Measurements from ENCODE around the gene MCC.

MCC gene
- long read RNA-seq, result 0 reads

DNA sequence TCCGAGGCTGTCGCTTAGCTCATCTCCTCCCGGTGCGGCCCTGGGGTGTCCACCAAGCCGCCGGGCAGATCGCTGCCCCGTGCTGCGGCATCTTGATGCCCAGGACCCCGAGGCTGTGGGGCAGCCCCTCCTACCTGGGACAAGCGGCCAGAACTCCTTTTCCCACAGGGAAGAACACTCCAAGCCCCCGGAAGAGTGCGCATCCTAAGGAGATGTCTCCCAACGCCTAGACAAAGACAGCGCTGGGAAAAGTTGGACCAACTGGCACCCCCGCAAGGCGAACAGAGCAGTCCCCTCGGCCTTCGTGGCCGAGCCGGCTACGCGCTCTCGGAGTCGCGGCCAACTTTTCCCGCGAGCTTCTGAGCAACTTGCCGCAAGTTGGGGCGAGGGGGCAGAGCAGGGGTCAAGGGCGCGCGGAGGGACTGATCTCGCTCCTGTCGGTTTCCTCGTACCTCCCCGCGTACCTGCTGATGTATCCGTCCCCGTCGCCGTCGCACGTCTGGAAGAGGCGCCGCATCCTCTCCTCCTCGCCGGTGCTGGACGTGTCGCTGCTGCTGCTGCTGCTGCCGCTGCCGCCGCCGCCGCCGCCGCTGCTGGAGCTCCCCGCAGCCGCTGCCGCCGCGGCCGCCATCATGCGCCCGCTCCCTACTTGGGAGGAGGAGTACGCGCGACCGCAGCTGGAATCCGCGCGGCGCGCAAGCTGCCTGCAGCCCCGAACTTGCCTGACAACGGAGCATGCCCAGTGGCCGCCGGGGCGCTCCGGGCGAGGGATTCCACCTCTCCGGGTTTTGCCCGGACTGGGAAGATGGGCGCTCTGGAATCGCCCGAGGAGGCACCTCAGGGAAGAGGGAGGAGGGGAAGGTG lies at the start of gene MCC:
TSS of gene MCC (minus strand) at position 673 of the 864 bp plus-strand sequence.
- TF ChIP-seq, protein P1, sequence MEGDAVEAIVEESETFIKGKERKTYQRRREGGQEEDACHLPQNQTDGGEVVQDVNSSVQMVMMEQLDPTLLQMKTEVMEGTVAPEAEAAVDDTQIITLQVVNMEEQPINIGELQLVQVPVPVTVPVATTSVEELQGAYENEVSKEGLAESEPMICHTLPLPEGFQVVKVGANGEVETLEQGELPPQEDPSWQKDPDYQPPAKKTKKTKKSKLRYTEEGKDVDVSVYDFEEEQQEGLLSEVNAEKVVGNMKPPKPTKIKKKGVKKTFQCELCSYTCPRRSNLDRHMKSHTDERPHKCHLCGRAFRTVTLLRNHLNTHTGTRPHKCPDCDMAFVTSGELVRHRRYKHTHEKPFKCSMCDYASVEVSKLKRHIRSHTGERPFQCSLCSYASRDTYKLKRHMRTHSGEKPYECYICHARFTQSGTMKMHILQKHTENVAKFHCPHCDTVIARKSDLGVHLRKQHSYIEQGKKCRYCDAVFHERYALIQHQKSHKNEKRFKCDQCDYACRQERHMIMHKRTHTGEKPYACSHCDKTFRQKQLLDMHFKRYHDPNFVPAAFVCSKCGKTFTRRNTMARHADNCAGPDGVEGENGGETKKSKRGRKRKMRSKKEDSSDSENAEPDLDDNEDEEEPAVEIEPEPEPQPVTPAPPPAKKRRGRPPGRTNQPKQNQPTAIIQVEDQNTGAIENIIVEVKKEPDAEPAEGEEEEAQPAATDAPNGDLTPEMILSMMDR (IDR thresholded peaks at IDR 0.05; ENCODE audit: insufficient read depth, low read length), result no peak
- TF ChIP-seq, protein P2, sequence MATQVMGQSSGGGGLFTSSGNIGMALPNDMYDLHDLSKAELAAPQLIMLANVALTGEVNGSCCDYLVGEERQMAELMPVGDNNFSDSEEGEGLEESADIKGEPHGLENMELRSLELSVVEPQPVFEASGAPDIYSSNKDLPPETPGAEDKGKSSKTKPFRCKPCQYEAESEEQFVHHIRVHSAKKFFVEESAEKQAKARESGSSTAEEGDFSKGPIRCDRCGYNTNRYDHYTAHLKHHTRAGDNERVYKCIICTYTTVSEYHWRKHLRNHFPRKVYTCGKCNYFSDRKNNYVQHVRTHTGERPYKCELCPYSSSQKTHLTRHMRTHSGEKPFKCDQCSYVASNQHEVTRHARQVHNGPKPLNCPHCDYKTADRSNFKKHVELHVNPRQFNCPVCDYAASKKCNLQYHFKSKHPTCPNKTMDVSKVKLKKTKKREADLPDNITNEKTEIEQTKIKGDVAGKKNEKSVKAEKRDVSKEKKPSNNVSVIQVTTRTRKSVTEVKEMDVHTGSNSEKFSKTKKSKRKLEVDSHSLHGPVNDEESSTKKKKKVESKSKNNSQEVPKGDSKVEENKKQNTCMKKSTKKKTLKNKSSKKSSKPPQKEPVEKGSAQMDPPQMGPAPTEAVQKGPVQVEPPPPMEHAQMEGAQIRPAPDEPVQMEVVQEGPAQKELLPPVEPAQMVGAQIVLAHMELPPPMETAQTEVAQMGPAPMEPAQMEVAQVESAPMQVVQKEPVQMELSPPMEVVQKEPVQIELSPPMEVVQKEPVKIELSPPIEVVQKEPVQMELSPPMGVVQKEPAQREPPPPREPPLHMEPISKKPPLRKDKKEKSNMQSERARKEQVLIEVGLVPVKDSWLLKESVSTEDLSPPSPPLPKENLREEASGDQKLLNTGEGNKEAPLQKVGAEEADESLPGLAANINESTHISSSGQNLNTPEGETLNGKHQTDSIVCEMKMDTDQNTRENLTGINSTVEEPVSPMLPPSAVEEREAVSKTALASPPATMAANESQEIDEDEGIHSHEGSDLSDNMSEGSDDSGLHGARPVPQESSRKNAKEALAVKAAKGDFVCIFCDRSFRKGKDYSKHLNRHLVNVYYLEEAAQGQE (IDR thresholded peaks at IDR 0.05; ENCODE audit: insufficient replicate concordance, low read depth), result no peak
- TF ChIP-seq SPI1 (IDR thresholded peaks at IDR 0.05; ENCODE audit: borderline replicate concordance, low read depth), result no peak
- TF ChIP-seq GABPA (IDR thresholded peaks at IDR 0.05; ENCODE audit: low read depth), result no peak
- Histone ChIP-seq H3K27me3 (ENCODE audit: insufficient read depth, poor library complexity, severe bottlenecking) (peaks cover 10% of the 10 kb centered on the region), H3K27ac (replicated peaks) (no peak within 1 kb of the TSS), H3K4me3 (replicated peaks; ENCODE audit: insufficient read depth, low read length) (peak within 1 kb of the TSS; percentile 27)
- peak in 1 of 2 experiments; percentile 11 for DNase-seq (ENCODE audit: low read depth in 1 of 2, low spot score in 1 of 2)

DNA sequence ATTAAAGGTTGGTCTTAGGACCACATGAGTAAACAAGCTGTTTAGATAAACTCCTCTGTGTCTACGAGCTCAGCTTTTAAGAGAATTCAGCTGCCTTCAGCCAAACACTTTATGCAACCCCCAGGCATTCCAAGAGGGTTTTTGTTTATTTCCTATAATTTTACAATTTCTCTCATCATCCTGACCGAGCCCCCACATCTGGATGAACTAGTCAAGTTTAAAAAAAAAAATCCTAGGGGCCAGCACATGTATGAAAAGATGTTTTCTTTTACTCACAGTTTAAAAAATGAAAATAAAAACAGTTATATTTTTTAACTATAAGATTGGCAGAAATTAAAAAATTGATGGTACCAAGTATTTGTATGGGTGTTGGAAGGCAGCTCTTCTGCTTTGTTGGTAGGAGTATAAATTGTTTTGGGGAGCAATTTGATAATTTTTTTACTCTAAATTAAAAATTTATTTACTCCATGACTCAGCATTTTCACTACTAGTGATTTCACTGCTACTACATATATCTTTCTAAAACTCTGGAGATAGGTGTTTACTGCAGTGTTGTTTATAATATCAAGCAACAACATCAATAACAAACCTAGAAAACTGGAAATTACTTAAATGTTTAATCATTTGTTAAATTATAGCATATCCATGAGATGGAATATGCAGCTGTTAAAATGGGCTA lies 43.4 kb upstream of the MCC start:
- TF ChIP-seq, protein P1 (IDR thresholded peaks at IDR 0.05; ENCODE audit: insufficient read depth, low read length), result no peak
- TF ChIP-seq POLR2AphosphoS5 (IDR thresholded peaks at IDR 0.05; ENCODE audit: low read depth) (no peak), SPI1 (IDR thresholded peaks at IDR 0.05; ENCODE audit: borderline replicate concordance, low read depth) (no peak), GABPA (IDR thresholded peaks at IDR 0.05; ENCODE audit: low read depth) (no peak)
- TF ChIP-seq, protein P2 (IDR thresholded peaks at IDR 0.05; ENCODE audit: insufficient replicate concordance, low read depth), result no peak
- DNase-seq (ENCODE audit: low read depth in 1 of 2, low spot score in 1 of 2), result no peak
- Histone ChIP-seq H3K4me3 (replicated peaks; ENCODE audit: insufficient read depth, low read length) (no peak overlapping the region), H3K27ac (replicated peaks) (no peak overlapping the region), H3K27me3 (ENCODE audit: insufficient read depth, poor library complexity, severe bottlenecking) (no peaks in the 10 kb centered on the region)

DNA sequence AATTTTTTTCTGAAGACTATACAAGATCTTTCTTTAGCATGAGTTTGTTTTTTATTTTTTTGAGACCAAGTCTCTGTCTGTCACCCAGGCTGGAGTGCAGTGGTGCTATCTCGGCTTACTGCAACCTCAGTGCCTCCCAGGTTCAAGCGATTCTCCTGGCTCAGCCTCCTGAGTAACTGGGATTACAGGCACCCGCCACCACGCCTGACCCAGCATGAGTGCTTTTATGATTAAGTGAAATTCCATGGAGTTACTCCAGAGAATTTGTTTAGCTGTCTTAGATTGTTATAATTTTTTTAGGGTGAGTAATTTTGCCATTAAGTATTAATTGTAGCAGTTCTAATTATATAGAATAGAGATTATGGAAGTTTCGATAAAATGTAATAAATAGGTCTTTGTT lies 39.5 kb upstream of the MCC start:
- DNase-seq (ENCODE audit: low read depth in 1 of 2, low spot score in 1 of 2), result no peak
- no peak overlapping the region for H3K27ac ChIP-seq (replicated peaks)
- H3K4me3 ChIP-seq (replicated peaks; ENCODE audit: insufficient read depth, low read length), result no peak overlapping the region
- TF ChIP-seq SPI1 (IDR thresholded peaks at IDR 0.05; ENCODE audit: borderline replicate concordance, low read depth) (no peak), GABPA (IDR thresholded peaks at IDR 0.05; ENCODE audit: low read depth) (no peak), POLR2AphosphoS5 (IDR thresholded peaks at IDR 0.05; ENCODE audit: low read depth) (no peak)
- TF ChIP-seq, protein P2 (IDR thresholded peaks at IDR 0.05; ENCODE audit: insufficient replicate concordance, low read depth), result no peak
- TF ChIP-seq, protein P1 (IDR thresholded peaks at IDR 0.05; ENCODE audit: insufficient read depth, low read length), result no peak
- no peaks in the 10 kb centered on the region for H3K27me3 ChIP-seq (ENCODE audit: insufficient read depth, poor library complexity, severe bottlenecking)
